NCI-H345 (cell line): ENCODE measurements around the gene TRRAP.

Experiments used
- DNase-seq: peaks from one replicate; lab custom pipeline; 2025; lab: John Stamatoyannopoulos, UW

The TRRAP gene

DNA sequence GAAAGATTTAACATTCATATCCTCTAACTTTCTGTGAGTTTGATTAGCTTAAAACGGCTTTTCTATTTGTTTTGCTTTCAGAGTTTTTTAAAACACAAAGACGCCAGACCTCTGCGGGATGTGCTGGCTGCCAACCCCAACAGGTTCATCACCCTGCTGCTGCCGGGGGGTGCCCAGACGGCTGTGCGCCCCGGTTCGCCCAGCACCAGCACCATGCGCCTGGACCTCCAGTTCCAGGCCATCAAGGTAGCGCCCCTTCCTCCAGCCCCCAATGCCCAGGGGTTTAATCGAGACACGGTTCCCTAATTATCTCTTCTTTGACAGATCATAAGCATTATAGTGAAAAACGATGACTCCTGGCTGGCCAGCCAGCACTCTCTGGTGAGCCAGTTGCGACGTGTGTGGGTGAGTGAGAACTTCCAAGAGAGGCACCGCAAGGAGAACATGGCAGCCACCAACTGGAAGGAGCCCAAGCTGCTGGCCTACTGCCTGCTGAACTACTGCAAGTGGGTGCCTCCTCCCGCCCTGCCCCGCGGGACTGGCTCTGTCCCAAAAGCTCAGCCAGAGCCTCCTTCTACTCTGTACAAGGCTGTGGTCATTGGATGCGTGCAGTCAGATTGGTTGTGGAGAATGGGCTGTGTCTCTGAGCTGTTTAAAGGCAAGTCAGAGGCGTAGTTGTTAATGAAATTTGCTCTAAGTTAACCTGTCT, 71.2 kb downstream of the TRRAP start:
- DNase-seq: no peak

- DNase-seq: no peak
Observed at GRCh38 chr7:98955992-98956391, 77.7 kb downstream of the TRRAP start.

DNA sequence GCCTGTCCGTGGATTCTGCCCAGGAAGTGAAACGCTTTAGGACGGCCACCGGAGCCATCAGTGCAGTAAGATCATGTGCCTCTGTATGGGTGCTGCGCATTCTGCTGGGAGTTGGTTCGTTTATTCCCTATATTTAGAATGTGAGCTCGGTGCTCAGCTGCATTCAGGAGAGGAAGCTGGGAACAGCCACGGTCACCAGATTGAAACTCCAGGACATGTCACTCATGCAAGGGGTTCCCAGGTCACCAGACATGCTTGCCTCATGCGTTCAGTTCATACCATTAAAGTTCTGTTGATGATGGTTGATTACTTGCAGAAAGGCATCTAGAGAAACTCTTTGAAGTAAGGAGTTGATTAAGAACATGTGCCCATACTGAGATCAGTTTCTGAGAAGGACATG, 78.1 kb downstream of the TRRAP start:
- no peak for DNase-seq

DNA sequence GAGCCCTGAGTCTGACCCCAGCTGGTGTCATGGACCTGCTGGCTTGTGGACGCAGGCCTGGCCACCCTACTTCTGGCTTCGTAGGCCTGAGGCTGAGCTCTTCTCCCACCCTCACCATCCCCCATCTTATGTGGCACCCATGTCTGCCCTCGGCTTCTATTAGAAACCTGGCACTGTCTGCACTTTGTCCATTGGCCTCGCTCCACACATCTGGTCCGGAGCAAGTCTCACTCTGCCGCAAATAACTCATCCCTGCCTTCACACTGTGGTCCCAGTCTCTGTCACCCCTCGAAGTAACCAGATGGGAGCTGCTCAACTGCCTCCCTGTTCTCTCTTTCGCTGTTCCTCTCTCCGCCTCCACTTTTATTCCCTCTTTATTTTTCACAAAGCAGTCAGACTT, 78.6 kb downstream of the TRRAP start:
- no peak for DNase-seq

DNA sequence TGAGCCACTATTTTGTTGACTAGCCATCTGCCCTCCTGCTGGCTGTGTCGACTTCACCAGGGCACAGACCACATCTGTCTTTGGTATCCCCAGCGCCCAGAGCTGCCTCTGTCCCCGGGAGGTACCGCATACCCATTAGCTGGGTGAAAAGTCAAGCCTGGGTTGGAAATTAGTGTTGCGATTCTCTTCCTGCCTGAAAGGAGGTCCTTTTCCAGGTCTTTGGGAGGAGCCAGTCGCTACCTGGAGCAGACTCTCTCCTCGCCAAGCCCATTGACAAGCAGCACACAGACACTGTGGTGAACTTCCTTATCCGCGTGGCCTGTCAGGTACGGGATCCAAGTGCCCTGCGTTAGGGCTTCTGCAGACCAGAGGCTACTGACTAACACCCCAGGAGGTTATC, 79.4 kb downstream of the TRRAP start:
- DNase-seq: no peak

- DNase-seq: no peak
Observed at GRCh38 chr7:98958968-98959367, 80.6 kb downstream of the TRRAP start.

DNA sequence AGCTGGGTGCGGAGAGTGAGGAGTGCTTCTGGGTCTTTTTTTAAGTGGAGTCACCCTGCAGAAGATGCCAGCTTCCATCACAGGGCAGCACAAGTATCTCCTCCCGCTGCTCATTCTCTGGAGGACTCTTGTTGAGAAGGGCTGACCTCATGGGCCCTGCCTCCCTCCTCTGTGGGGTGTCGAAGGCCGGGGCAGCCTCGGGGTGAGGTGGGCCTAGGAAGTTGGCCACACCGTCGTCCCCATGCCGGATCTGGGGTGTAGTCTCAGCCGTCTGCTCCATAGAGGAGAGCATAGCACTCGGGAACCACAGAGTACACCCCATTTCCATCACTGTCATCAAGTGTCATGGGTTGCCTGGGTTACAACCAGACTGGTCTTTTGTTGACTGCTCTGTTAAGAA, 85.0 kb downstream of the TRRAP start:
- DNase-seq: no peak

DNA sequence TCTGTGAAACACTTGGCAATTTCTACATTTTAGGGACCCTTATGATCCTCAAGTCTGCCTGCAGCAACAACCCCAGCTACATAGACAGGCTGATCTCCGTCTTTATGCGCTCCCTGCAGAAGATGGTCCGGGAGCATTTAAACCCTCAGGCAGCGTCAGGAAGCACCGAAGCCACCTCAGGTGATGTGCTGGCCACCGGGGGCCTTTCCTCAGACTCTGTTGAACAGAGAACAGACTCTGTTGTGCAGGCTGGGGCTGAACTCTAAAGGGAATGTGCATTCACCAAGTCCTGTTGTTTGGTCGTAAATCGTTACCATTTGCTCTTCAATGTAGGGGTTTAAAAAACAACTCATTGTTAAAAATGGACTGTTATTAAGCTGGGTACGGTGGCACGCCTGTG, 86.3 kb downstream of the TRRAP start:
- DNase-seq: no peak

DNA sequence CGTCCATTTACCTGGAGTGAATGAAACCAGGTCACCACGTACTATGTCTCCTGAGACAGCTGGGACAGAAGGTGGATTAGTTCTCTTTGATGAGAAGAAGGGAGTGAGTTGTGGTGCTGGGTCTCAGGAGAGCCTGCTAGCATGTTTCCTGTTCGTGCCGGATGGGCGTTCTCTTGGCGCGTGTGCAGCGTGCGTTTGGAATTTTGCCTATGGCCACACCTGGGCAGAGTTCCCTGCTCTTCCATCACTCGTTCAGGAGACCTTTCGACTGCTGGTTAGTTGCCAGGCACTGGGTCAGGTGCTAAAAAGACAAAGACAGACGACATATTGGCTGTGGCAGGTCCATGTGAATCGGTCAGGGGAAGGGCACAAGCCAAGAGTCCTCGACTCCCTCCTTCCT, 90.3 kb downstream of the TRRAP start:
- DNase-seq: no peak

- no peak for DNase-seq
Observed at GRCh38 chr7:98969386-98969785, 91.1 kb downstream of the TRRAP start.

GRCh38 chr7:98970016-98970615, 91.8 kb downstream of the TRRAP start:
- DNase-seq: no peak

GRCh38 chr7:98970805-98971204, 92.5 kb downstream of the TRRAP start:
- DNase-seq: no peak

- DNase-seq: no peak
Observed at GRCh38 chr7:98974205-98974604, 95.9 kb downstream of the TRRAP start.

- DNase-seq: no peak
Observed at GRCh38 chr7:98974906-98975816, 96.8 kb downstream of the TRRAP start.

- no peak for DNase-seq
Observed at GRCh38 chr7:98976396-98977185, 98.3 kb downstream of the TRRAP start.

DNA sequence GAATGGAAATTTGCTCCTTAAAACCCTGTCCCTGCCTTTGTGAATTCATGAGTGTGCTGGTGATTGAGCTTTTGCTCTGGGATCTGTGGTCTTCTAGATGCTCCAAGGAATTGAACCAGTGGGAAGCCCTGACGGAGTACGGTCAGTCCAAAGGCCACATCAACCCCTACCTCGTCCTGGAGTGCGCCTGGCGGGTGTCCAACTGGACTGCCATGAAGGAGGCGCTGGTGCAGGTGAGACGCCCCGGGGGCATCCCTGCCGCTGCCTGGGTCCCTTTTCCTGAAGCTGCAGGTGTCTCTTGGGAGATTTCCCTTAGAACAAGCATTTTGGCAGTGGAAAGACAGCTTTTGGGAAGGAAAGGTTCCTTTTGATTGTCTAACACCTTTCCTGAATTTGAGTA, 100.3 kb downstream of the TRRAP start:
- no peak for DNase-seq

DNA sequence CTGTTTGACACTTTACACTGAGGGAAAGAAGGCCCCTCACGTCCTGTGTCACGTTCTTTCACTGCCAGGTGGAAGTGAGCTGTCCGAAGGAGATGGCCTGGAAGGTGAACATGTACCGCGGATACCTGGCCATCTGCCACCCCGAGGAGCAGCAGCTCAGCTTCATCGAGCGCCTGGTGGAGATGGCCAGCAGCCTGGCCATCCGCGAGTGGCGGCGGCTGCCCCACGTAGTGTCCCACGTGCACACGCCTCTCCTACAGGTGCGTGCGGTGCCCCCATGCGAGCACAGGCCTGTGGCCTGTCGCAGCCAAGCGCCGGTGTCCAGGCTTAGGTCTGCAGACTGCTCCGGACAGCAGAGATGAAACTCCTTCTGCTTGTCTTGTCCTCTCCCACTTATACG, 103.4 kb downstream of the TRRAP start:
- DNase-seq: no peak

GRCh38 chr7:98982686-98983085, 104.4 kb downstream of the TRRAP start:
- no peak for DNase-seq

GRCh38 chr7:98984126-98984525, 105.8 kb downstream of the TRRAP start:
- DNase-seq: no peak

DNA sequence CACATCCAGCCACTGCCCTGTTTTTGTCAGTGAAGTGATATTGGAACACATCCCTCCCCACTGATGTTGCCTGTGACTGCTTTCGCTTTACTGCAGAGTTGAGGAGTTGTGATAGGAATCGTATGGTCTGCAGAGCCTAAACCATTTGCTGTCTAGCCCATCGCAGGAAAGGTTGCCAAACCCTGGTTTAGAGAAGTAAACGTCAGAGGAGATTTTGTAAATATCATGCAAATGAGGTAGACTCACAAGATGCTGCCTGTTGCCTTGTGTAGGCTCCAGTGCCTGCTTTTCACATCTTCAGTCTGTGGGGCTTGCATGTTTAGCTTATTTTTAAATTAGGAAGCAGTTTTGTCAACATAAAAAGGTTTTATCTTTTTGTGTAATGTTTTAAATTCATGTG, 107.1 kb downstream of the TRRAP start:
- DNase-seq: no peak

DNA sequence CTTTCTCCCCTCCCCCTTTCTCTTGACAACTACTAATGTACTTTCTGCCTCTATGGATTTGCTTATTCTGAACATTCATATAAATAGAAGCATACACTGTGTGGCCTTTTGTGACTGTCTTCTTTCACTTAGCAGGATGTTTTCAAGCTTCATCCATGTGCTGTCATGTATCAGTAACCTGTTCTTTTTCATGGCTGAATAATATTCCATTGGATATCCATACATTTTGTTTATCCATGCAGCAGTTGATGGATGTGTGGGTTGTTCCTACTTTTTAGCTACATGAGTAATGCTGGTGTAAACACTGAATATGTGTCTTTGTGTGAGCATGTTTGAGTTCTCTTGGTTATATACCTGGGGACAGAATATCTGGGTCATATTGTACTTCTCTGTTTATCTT, 107.6 kb downstream of the TRRAP start:
- DNase-seq: no peak

DNA sequence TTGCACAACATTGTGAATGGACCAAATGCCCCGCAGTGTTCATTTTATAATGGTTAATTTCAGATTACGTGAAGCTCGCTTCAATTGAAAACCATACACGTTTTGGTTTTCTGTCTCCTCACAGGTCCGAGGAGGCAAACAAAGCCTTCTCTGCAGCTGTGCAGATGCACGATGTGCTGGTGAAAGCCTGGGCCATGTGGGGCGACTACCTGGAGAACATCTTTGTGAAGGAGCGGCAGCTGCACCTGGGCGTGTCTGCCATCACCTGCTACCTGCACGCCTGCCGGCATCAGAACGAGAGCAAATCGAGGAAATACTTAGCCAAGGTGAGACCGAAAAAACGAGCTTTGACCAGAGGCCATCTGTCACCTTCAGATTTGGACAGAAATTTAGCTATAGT, 110.3 kb downstream of the TRRAP start:
- DNase-seq: no peak
